Ishikawa (cell line): ENCODE data around the gene COL25A1.

Experiments
- CEBPB ChIP-seq: IDR thresholded peaks from 2 replicates; pipeline ENCODE4 v1.6.1; 2012
- CREB1 ChIP-seq: IDR thresholded peaks from 2 replicates; pipeline ENCODE4 v1.6.1; 2012; ENCODE audit warnings: low read depth
- EGR1 ChIP-seq: IDR thresholded peaks from 2 replicates; pipeline ENCODE4 v1.6.1; 2012
- EP300 ChIP-seq: IDR thresholded peaks from 2 replicates; pipeline ENCODE4 v1.6.1; 2012; ENCODE audit warnings: borderline replicate concordance
- FOXM1 ChIP-seq: IDR thresholded peaks from 2 replicates; pipeline ENCODE4 v1.6.1; 2012; ENCODE audit warnings: low read depth, borderline replicate concordance
- MAX ChIP-seq: IDR thresholded peaks from 2 replicates; pipeline ENCODE4 v1.6.1; 2012
- NFIC ChIP-seq: IDR thresholded peaks from 2 replicates; pipeline ENCODE4 v1.6.1; 2012
- RAD21 ChIP-seq: IDR thresholded peaks from 2 replicates; pipeline ENCODE4 v1.6.1; 2012; ENCODE audit warnings: low read depth
- REST ChIP-seq: IDR thresholded peaks from 2 replicates; pipeline ENCODE4 v1.6.1; 2012; ENCODE audit warnings: low read depth, mild to moderate bottlenecking
- TAF1 ChIP-seq: IDR thresholded peaks from 2 replicates; pipeline ENCODE4 v1.6.1; 2012; ENCODE audit warnings: low read depth, mild to moderate bottlenecking
- TCF12 ChIP-seq: IDR thresholded peaks from 2 replicates; pipeline ENCODE4 v1.6.1; 2012; ENCODE audit warnings: low read depth
- TEAD4 ChIP-seq: IDR thresholded peaks from 2 replicates; pipeline ENCODE4 v1.6.1; 2012
- USF1 ChIP-seq: IDR thresholded peaks from 2 replicates; pipeline ENCODE4 v1.6.1; 2012
- YY1 ChIP-seq: IDR thresholded peaks from 2 replicates; pipeline ENCODE4 v1.6.1; 2012; ENCODE audit warnings: low read depth
- ZBTB7A ChIP-seq: IDR thresholded peaks from 2 replicates; pipeline ENCODE4 v1.6.1; 2012; ENCODE audit warnings: low read depth

The COL25A1 gene

GRCh38 chr4:109077505-109077904, 225.0 kb downstream of the COL25A1 start:
- no peak for TF ChIP-seq CREB1
- no peak for TF ChIP-seq EP300
- TF ChIP-seq RAD21, result no peak
- TF ChIP-seq YY1, result no peak
- no peak for TF ChIP-seq TAF1
- no peak for TF ChIP-seq FOXM1
- no peak for TF ChIP-seq TEAD4
- no peak for TF ChIP-seq EGR1
- TF ChIP-seq ZBTB7A, result no peak
- TF ChIP-seq MAX, result no peak
- no peak for TF ChIP-seq USF1
- TF ChIP-seq REST, result no peak
- TF ChIP-seq TCF12, result no peak
- TF ChIP-seq CEBPB, result no peak
- no peak for TF ChIP-seq NFIC

GRCh38 chr4:109076709-109077108, 225.7 kb downstream of the COL25A1 start:
- peak; percentile 38; the same call in 1 of the 2 replicates for TF ChIP-seq RAD21

- no peak for TF ChIP-seq TAF1
- TF ChIP-seq CREB1, result no peak
- TF ChIP-seq NFIC, result no peak
- TF ChIP-seq EGR1, result no peak
- no peak for TF ChIP-seq USF1
- no peak for TF ChIP-seq TCF12
- no peak for TF ChIP-seq RAD21
- no peak for TF ChIP-seq ZBTB7A
- TF ChIP-seq FOXM1, result no peak
- no peak for TF ChIP-seq REST
- no peak for TF ChIP-seq TEAD4
- TF ChIP-seq YY1, result no peak
- no peak for TF ChIP-seq EP300
- no peak for TF ChIP-seq MAX
- no peak for TF ChIP-seq CEBPB
Measured at GRCh38 chr4:109075621-109076020, 226.8 kb downstream of the COL25A1 start.

- TF ChIP-seq CREB1 (no peak), RAD21 (no peak), CEBPB (peak; percentile 87), NFIC (no peak), EP300 (no peak), TEAD4 (no peak), FOXM1 (no peak), YY1 (no peak)
Measured at GRCh38 chr4:109072595-109072994, 229.9 kb downstream of the COL25A1 start.

- TF ChIP-seq USF1, result no peak
- no peak for TF ChIP-seq EP300
- TF ChIP-seq CEBPB, result no peak
- no peak for TF ChIP-seq NFIC
- TF ChIP-seq TEAD4, result no peak
- no peak for TF ChIP-seq TCF12
- no peak for TF ChIP-seq TAF1
- no peak for TF ChIP-seq MAX
- no peak for TF ChIP-seq EGR1
- no peak for TF ChIP-seq ZBTB7A
- TF ChIP-seq YY1, result no peak
- no peak for TF ChIP-seq RAD21
- TF ChIP-seq FOXM1, result no peak
- TF ChIP-seq CREB1, result no peak
- TF ChIP-seq REST, result no peak
Measured at GRCh38 chr4:109067508-109068235, 234.8 kb downstream of the COL25A1 start.
